ENCODE results near the gene MAGIX. TPM values are rescaled to one million over a fixed set of nuclear protein-coding genes. Genes with fewer than 3 reads are reported as not detected.

MAGIX gene
- total and polyA plus RNA-seq, 2 experiments from 2014 or later, result 0.66 to 0.83 TPM

- DNase-seq (ENCODE audit: low spot score), result peak; percentile 73
Observed at GRCh38 chrX:49209434-49210251, 47.1 kb downstream of the MAGIX start.

More at GRCh38 chrX:49209434-49210251, 47.1 kb downstream of the MAGIX start:
- no peaks in the 10 kb centered on the region; the same call in 2 of the 3 replicates for H3K4me1 Mint-ChIP-seq
- peaks cover 6% of the 10 kb centered on the region for H3K27me3 Mint-ChIP-seq (ENCODE audit: insufficient read depth, low read depth, poor library complexity)
- Histone ChIP-seq H3K79me2 (replicated peaks; ENCODE audit: insufficient read depth) (no peaks in the 10 kb centered on the region), H3K27me3 (ENCODE audit: insufficient read depth) (no peaks in the 10 kb centered on the region), H3K4me2 (peak overlapping the region; percentile 69), H3K36me3 (ENCODE audit: insufficient read depth) (no peaks in the 10 kb centered on the region), H2AFZ (peak overlapping the region; percentile 73; the same call in 1 of the 2 replicates), H3K27ac (ENCODE audit: low read depth) (no peak overlapping the region), H4K20me1 (replicated peaks; ENCODE audit: insufficient read depth) (no peaks in the 10 kb centered on the region), H3K4me3 (peak overlapping the region; percentile 41; the same call in 1 of the 2 replicates), H3K4me1 (ENCODE audit: insufficient read depth) (no peaks in the 10 kb centered on the region; the same call in 1 of the 2 replicates), H3F3A (replicated peaks; ENCODE audit: low read depth) (no peaks in the 10 kb centered on the region), H3K9me2 (ENCODE audit: insufficient read depth) (no peaks in the 10 kb centered on the region)
- no peaks in the 10 kb centered on the region for H3K9me3 Mint-ChIP-seq
- TF ChIP-seq ZNF462 (CRISPR knock-in tag; IDR thresholded peaks at IDR 0.05) (no peak), EZH2 (IDR thresholded peaks at IDR 0.05; ENCODE audit: low read depth, unreplicated experiment) (no peak), CTCF (conservative IDR thresholded peaks at IDR 0.05; ENCODE audit: low read depth in 2 of 2) (peak; percentile 20 to 48; a peak in 3 of 4 replicates), NANOG (IDR thresholded peaks at IDR 0.05; ENCODE audit: borderline replicate concordance) (no peak)
- H3K36me3 Mint-ChIP-seq (ENCODE audit: low read depth), result no peaks in the 10 kb centered on the region
- H3K4me3 Mint-ChIP-seq, result no peak overlapping the region
- H3K27ac Mint-ChIP-seq, result no peak overlapping the region
- peak; percentile 87 for ATAC-seq
